Panc1 (cell line): ENCODE data around the gene COL4A2. TPM values are rescaled to one million over a fixed set of nuclear protein-coding genes. Genes with fewer than 3 reads are reported as not detected.

ENCODE experiments used
- ATAC-seq: fragments of 200-7000 bp; cut with Tn5 transposase; 2 replicates; pipeline ENCODE4 v1.9.1; 2020; ENCODE audit warnings: mild to moderate bottlenecking, moderate library complexity
- BruUV-seq: library from RNA; stranded (reverse); fragments of 400-500 nt; replicated peaks from 2 replicates; lab custom pipeline; 2021; lab: Mats Ljungman, UMichigan
- CTCF ChIA-PET: fragments of 300-600 bp; sonication (Branson Sonifier 250); formaldehyde crosslinking; loops from one replicate; lab custom pipeline; 2022; ENCODE audit warnings: antibody characterized with exemption; lab: Charles Lee
- POLR2A ChIA-PET: fragments of 300-600 bp; sonication (Branson Sonifier 250); formaldehyde crosslinking; loops from one replicate; lab custom pipeline; 2022; ENCODE audit warnings: antibody characterized with exemption; lab: Charles Lee
- DNase-seq: peaks from one replicate; pipeline ENCODE4 v3.0.0-alpha.2; 2010; ENCODE audit warnings: low read depth, low spot score
- H3K27ac ChIP-seq: 2 replicates; pipeline ENCODE4 v1.5.1; 2011; ENCODE audit warnings: mild to moderate bottlenecking, low read length, inconsistent platforms
- H3K27me3 ChIP-seq: fragments of 200-500 bp; sonication (Bioruptor generic); 2 replicates; pipeline ENCODE4 v1.6.0; 2014; ENCODE audit warnings: low read length, inconsistent platforms; ENCODE audit not compliant: control insufficient read depth, insufficient read depth
- H3K36me3 ChIP-seq: fragments of 200-500 bp; sonication (Bioruptor generic); 2 replicates; pipeline ENCODE4 v1.5.1; 2014; ENCODE audit warnings: inconsistent platforms, mild to moderate bottlenecking, low read length, moderate library complexity; ENCODE audit not compliant: control insufficient read depth, insufficient read depth
- H3K4me1 ChIP-seq: 2 replicates; pipeline ENCODE4 v1.5.1; 2011; ENCODE audit warnings: inconsistent platforms, mild to moderate bottlenecking, low read length, moderate library complexity; ENCODE audit not compliant: control insufficient read depth, insufficient read depth
- H3K4me3 ChIP-seq, 2 experiments: 2 replicates each; pipeline ENCODE4 v1.5.1; 2011 to 2012; ENCODE audit warnings: low read depth in 2 of 2, low read length in 2 of 2, mild to moderate bottlenecking in 2 of 2, inconsistent platforms in 1 of 2, moderate library complexity in 1 of 2
- H3K9me3 ChIP-seq: fragments of 200-500 bp; sonication (Bioruptor generic); 2 replicates; pipeline ENCODE4 v1.5.1; 2014; ENCODE audit warnings: low read depth, mild to moderate bottlenecking, inconsistent platforms, low read length, moderate library complexity; ENCODE audit not compliant: control insufficient read depth, insufficient read depth
- CTCF ChIP-seq: fragments of 450-650 bp; IDR thresholded peaks from 2 replicates; pipeline ENCODE4 v1.5.1; 2017; ENCODE audit warnings: mild to moderate bottlenecking
- POLR2AphosphoS5 ChIP-seq: IDR thresholded peaks from 2 replicates; pipeline ENCODE4 v1.6.1; 2012; ENCODE audit warnings: mild to moderate bottlenecking, low read depth, low read length, moderate library complexity
- REST ChIP-seq, 2 experiments: IDR thresholded peaks; 2 replicates each; pipeline ENCODE4 v1.6.1; 2011 to 2012; ENCODE audit warnings: low read depth in 2 of 2, control low read depth in 1 of 2, low read length in 1 of 2, mild to moderate bottlenecking in 1 of 2, moderate library complexity in 1 of 2; ENCODE audit not compliant: insufficient read depth in 1 of 2
- SIN3A ChIP-seq: IDR thresholded peaks from 2 replicates; pipeline ENCODE4 v1.6.1; 2012; ENCODE audit warnings: low read depth, mild to moderate bottlenecking, low read length, moderate library complexity, borderline replicate concordance; ENCODE audit not compliant: insufficient read depth
- TCF7L2 ChIP-seq: IDR thresholded peaks from 2 replicates; pipeline ENCODE4 v1.6.1; 2011; ENCODE audit warnings: mild to moderate bottlenecking, low read depth, low read length, inconsistent platforms
- in situ Hi-C: cut with HindIII; loops from 2 replicates; pipeline ENCODE4 v1.10.0; 2016; ENCODE audit warnings: low sequenced_read_pairs, low pct_unique_long_range_greater_than_20kb
- intact Hi-C: fragments of 100-400 bp; cut with micrococcal nuclease; formaldehyde crosslinking; loops from one replicate; pipeline ENCODE4 v1.10.0; 2022; ENCODE audit not compliant: unreplicated experiment
- total RNA-seq: library from RNA; stranded (reverse); gene quantifications from one replicate; pipeline ENCODE4 v1.2.1, GENCODE V29; 2021; ENCODE audit not compliant: unreplicated experiment

COL4A2 gene
- total RNA-seq, 1 experiment from 2014 or later: 3.0 TPM

GRCh38 chr13:110348309-110349105 is 41.4 kb downstream of the COL4A2 start:
- ChIA-PET POLR2A (no interaction called here), CTCF (no interaction called here)
- H3K27me3 ChIP-seq: no peaks in the 10 kb centered on the region; the same call in 1 of the 2 replicates
- intact Hi-C loops (no loop called here), in situ Hi-C loops (no loop called here)
- DNase-seq (no peak), ATAC-seq (no peak)
- no peaks in the 10 kb centered on the region for H3K4me1 ChIP-seq
- H3K9me3 ChIP-seq: no peaks in the 10 kb centered on the region
- no peak overlapping the region for H3K27ac ChIP-seq
- BruUV-seq: no TSS peak
- H3K4me3 ChIP-seq: no peak overlapping the region
- no peaks in the 10 kb centered on the region for H3K36me3 ChIP-seq
- no peak for TF ChIP-seq POLR2AphosphoS5
- TF ChIP-seq SIN3A: no peak
- TF ChIP-seq TCF7L2: no peak
- TF ChIP-seq CTCF: no peak
- TF ChIP-seq REST (IDR thresholded peaks at IDR 0.05; ENCODE audit: insufficient read depth in 1 of 2, low read depth in 2 of 2, low read length in 1 of 2): no peak

GRCh38 chr13:110349239-110349638 is 42.2 kb downstream of the COL4A2 start:
- no peak overlapping the region for H3K4me3 ChIP-seq
- CTCF ChIA-PET: no interaction called here
- POLR2A ChIA-PET: no interaction called here
- no peaks in the 10 kb centered on the region for H3K9me3 ChIP-seq
- H3K27ac ChIP-seq: no peak overlapping the region
- H3K4me1 ChIP-seq: no peaks in the 10 kb centered on the region
- ATAC-seq (no peak), DNase-seq (no peak)
- TF ChIP-seq CTCF (no peak), SIN3A (no peak), TCF7L2 (no peak), REST (IDR thresholded peaks at IDR 0.05; ENCODE audit: insufficient read depth in 1 of 2, low read depth in 2 of 2, low read length in 1 of 2) (no peak), POLR2AphosphoS5 (no peak)
- no TSS peak for BruUV-seq
- no peaks in the 10 kb centered on the region; the same call in 1 of the 2 replicates for H3K27me3 ChIP-seq
- intact Hi-C loops: no loop called here
- H3K36me3 ChIP-seq: no peaks in the 10 kb centered on the region
- in situ Hi-C loops: no loop called here
